Neural cell (in vitro differentiated cells): ENCODE data around the gene RAPGEF3. TPM values are rescaled to one million over a fixed set of nuclear protein-coding genes. Genes with fewer than 3 reads are reported as not detected.

Experiments used
- H2AFZ ChIP-seq: fragments of 200-600, 300-800 bp; sonication (generic), shearing (Covaris generic); 2 replicates; pipeline ENCODE4 v1.6.0; 2014; ENCODE audit warnings: low read depth, mild to moderate bottlenecking, antibody characterized with exemption, low read length, moderate library complexity
- H3F3A ChIP-seq: fragments of 200-600 bp; shearing (Covaris generic); 2 replicates; pipeline ENCODE4 v1.6.1; 2016; ENCODE audit warnings: mild to moderate bottlenecking, moderate library complexity, mixed read lengths, antibody characterized with exemption, low read length; ENCODE audit not compliant: insufficient read depth, poor library complexity, severe bottlenecking
- H3K27ac ChIP-seq: fragments of 200-600, 300-800 bp; sonication (generic), shearing (Covaris generic); 2 replicates; pipeline ENCODE4 v1.5.1; 2014; ENCODE audit warnings: mild to moderate bottlenecking, low read length, moderate library complexity
- H3K27me3 ChIP-seq: fragments of 300-800, 200-600 bp; sonication (generic), shearing (Covaris generic); 2 replicates; pipeline ENCODE4 v1.6.0; 2014; ENCODE audit warnings: mild to moderate bottlenecking, low read depth, low read length, moderate library complexity; ENCODE audit not compliant: insufficient read depth
- H3K36me3 ChIP-seq: fragments of 300-800, 200-600 bp; sonication (generic), shearing (Covaris generic); 2 replicates; pipeline ENCODE4 v1.5.1; 2014; ENCODE audit warnings: mild to moderate bottlenecking, antibody characterized with exemption, low read length, moderate library complexity; ENCODE audit not compliant: insufficient read depth
- H3K4me2 ChIP-seq: fragments of 300-800, 200-600 bp; sonication (generic), shearing (Covaris generic); 2 replicates; pipeline ENCODE4 v1.6.0; 2014; ENCODE audit warnings: mild to moderate bottlenecking, low read length
- H3K4me3 ChIP-seq: fragments of 300-800, 200-600 bp; sonication (generic), shearing (Covaris generic); 2 replicates; pipeline ENCODE4 v1.5.1; 2014; ENCODE audit warnings: mild to moderate bottlenecking, low read length, moderate library complexity
- H3K79me2 ChIP-seq: fragments of 200-600 bp; shearing (Covaris generic); replicated peaks from 2 replicates; pipeline ENCODE4 v1.6.0; 2014; ENCODE audit warnings: mild to moderate bottlenecking, low read length, moderate library complexity; ENCODE audit not compliant: insufficient read depth
- H3K9ac ChIP-seq: fragments of 300-800, 200-600 bp; sonication (generic), shearing (Covaris generic); 2 replicates; pipeline ENCODE4 v1.6.1; 2016; ENCODE audit warnings: mild to moderate bottlenecking, low read length, mixed read lengths
- H3K9me2 ChIP-seq: fragments of 200-600 bp; shearing (Covaris generic); 2 replicates; pipeline ENCODE4 v1.6.1; 2016; ENCODE audit warnings: mild to moderate bottlenecking, low read length, mixed read lengths; ENCODE audit not compliant: insufficient read depth
- H3K9me3 ChIP-seq: fragments of 200-600, 300-800 bp; sonication (generic), shearing (Covaris generic); 2 replicates; pipeline ENCODE4 v1.6.1; 2016; ENCODE audit warnings: mild to moderate bottlenecking, mixed run types, low read length, moderate library complexity, mixed read lengths
- H4K20me1 ChIP-seq: fragments of 200-600 bp; shearing (Covaris generic); 2 replicates; pipeline ENCODE4 v1.6.1; 2016; ENCODE audit warnings: mild to moderate bottlenecking, mixed run types; ENCODE audit not compliant: insufficient read depth
- CTCF ChIP-seq: fragments of 450-650 bp; IDR thresholded peaks from 2 replicates; pipeline ENCODE4 v1.5.1; 2014; ENCODE audit warnings: antibody characterized with exemption, mild to moderate bottlenecking, moderate library complexity; ENCODE audit not compliant: poor library complexity, severe bottlenecking
- EP300 ChIP-seq: fragments of 450-650 bp; conservative IDR thresholded peaks from 2 replicates; pipeline ENCODE4 v1.6.1; 2014; ENCODE audit warnings: antibody characterized with exemption, mild to moderate bottlenecking, moderate library complexity; ENCODE audit not compliant: poor library complexity, severe bottlenecking
- EZH2 ChIP-seq: fragments of 200-600, 300-800 bp; shearing (Covaris generic), sonication (generic); IDR thresholded peaks from 2 replicates; pipeline ENCODE4 v1.6.1; 2014; ENCODE audit warnings: antibody characterized with exemption, low read length, borderline replicate concordance, mild to moderate bottlenecking; ENCODE audit not compliant: insufficient read depth, poor library complexity, severe bottlenecking
- MXI1 ChIP-seq: fragments of 450-650 bp; conservative IDR thresholded peaks from 2 replicates; pipeline ENCODE4 v1.6.1; 2014; ENCODE audit warnings: antibody characterized with exemption, mild to moderate bottlenecking; ENCODE audit not compliant: poor library complexity, severe bottlenecking
- POLR2AphosphoS5 ChIP-seq: IDR thresholded peaks from 2 replicates; pipeline ENCODE4 v1.6.1; 2012
- RAD21 ChIP-seq: fragments of 450-650 bp; conservative IDR thresholded peaks from 2 replicates; pipeline ENCODE4 v1.6.1; 2014; ENCODE audit warnings: antibody characterized with exemption, mild to moderate bottlenecking, moderate library complexity
- REST ChIP-seq: IDR thresholded peaks from 2 replicates; pipeline ENCODE4 v1.6.1; 2012; ENCODE audit warnings: borderline replicate concordance
- SMC3 ChIP-seq: fragments of 450-650 bp; conservative IDR thresholded peaks from 2 replicates; pipeline ENCODE4 v1.6.1; 2014; ENCODE audit warnings: antibody characterized with exemption, mild to moderate bottlenecking, moderate library complexity; ENCODE audit not compliant: poor library complexity
- TAF1 ChIP-seq: IDR thresholded peaks from 2 replicates; pipeline ENCODE4 v1.6.1; 2012; ENCODE audit warnings: low read depth
- polyA plus RNA-seq: library from polyadenylated mRNA; depleted of rRNA; stranded (reverse); fragments of >200 nt; gene quantifications from 2 replicates; pipeline ENCODE4 v1.2.3, GENCODE V29; 2014

RAPGEF3 gene
- polyA plus RNA-seq, 1 donor from 2014 or later: 1.5 TPM

- no peak overlapping the region for H3K4me2 ChIP-seq
- no peaks in the 10 kb centered on the region for H4K20me1 ChIP-seq
- no peak overlapping the region for H3K4me3 ChIP-seq
- H3K27me3 ChIP-seq: peaks cover 7% of the 10 kb centered on the region
- H3K36me3 ChIP-seq: no peaks in the 10 kb centered on the region
- H2AFZ ChIP-seq: no peak overlapping the region
- H3K9me2 ChIP-seq: no peaks in the 10 kb centered on the region
- no peaks in the 10 kb centered on the region for H3F3A ChIP-seq
- TF ChIP-seq TAF1: no peak
- TF ChIP-seq REST: no peak
- TF ChIP-seq EP300: no peak
- TF ChIP-seq EZH2: no peak
- TF ChIP-seq CTCF: no peak
- no peak for TF ChIP-seq MXI1
- TF ChIP-seq RAD21: no peak
- no peak for TF ChIP-seq POLR2AphosphoS5
- no peak for TF ChIP-seq SMC3
- no peaks in the 10 kb centered on the region for H3K79me2 ChIP-seq
- no peak overlapping the region for H3K9ac ChIP-seq
- no peak overlapping the region for H3K27ac ChIP-seq
- no peaks in the 10 kb centered on the region for H3K9me3 ChIP-seq
Measured at GRCh38 chr12:47754881-47755280, 3.8 kb downstream of the RAPGEF3 start.

GRCh38 chr12:47754126-47754525, 4.6 kb downstream of the RAPGEF3 start:
- H3K9me3 ChIP-seq: no peaks in the 10 kb centered on the region
- no peaks in the 10 kb centered on the region for H4K20me1 ChIP-seq
- no peaks in the 10 kb centered on the region for H3K36me3 ChIP-seq
- H3K27me3 ChIP-seq: peaks cover 3% of the 10 kb centered on the region
- no peak overlapping the region for H3K4me3 ChIP-seq
- no peaks in the 10 kb centered on the region for H3K79me2 ChIP-seq
- TF ChIP-seq CTCF (no peak), REST (no peak), POLR2AphosphoS5 (no peak), TAF1 (no peak), MXI1 (no peak), EP300 (no peak), RAD21 (no peak), EZH2 (no peak), SMC3 (no peak)
- no peak overlapping the region for H3K27ac ChIP-seq
- no peak overlapping the region for H3K9ac ChIP-seq
- no peak overlapping the region for H2AFZ ChIP-seq
- H3K4me2 ChIP-seq: no peak overlapping the region
- H3F3A ChIP-seq: no peaks in the 10 kb centered on the region
- H3K9me2 ChIP-seq: no peaks in the 10 kb centered on the region
